ENCODE data around the gene KRTAP10-5.
"Not testable (repeated sequence)": the region's sequence is repeated elsewhere in the genome, so short reads cannot be mapped to it uniquely, and the experiment has no call there.

KRTAP10-5 gene

GRCh38 chr21:44580231-44580821, at the start of gene KRTAP10-5:
Gene KRTAP10-5, minus strand, starts transcription at chr21:44580604. Its CDS starts 26 bp downstream, at chr21:44580578.
- DNase-seq (ENCODE audit: low spot score), result not testable (repeated sequence)

- DNase-seq (ENCODE audit: low spot score), result no peak
Measured at GRCh38 chr21:44628707-44629391, 48.4 kb upstream of the KRTAP10-5 start.

- not testable (repeated sequence) for DNase-seq (ENCODE audit: low spot score)
Measured at GRCh38 chr21:44627831-44628233, 47.4 kb upstream of the KRTAP10-5 start.

GRCh38 chr21:44627181-44627822, 46.9 kb upstream of the KRTAP10-5 start:
- not testable (repeated sequence) for DNase-seq (ENCODE audit: low spot score)

GRCh38 chr21:44626673-44627143, 46.3 kb upstream of the KRTAP10-5 start, which contains the start of gene KRTAP10-9:
Gene KRTAP10-9, plus strand, starts transcription at chr21:44627093. Its CDS starts 79 bp downstream, at chr21:44627172.
- no peak for DNase-seq (ENCODE audit: low spot score)

- DNase-seq (ENCODE audit: low spot score), result no peak
Measured at GRCh38 chr21:44626262-44626661, 45.9 kb upstream of the KRTAP10-5 start.

- DNase-seq (ENCODE audit: low spot score), result no peak
Measured at GRCh38 chr21:44625756-44626155, 45.4 kb upstream of the KRTAP10-5 start.

GRCh38 chr21:44623575-44623974, 43.2 kb upstream of the KRTAP10-5 start:
- no peak for DNase-seq (ENCODE audit: low spot score)

- no peak for DNase-seq (ENCODE audit: low spot score)
Measured at GRCh38 chr21:44619886-44620285, 39.5 kb upstream of the KRTAP10-5 start.

GRCh38 chr21:44618909-44619308, 38.5 kb upstream of the KRTAP10-5 start:
- no peak for DNase-seq (ENCODE audit: low spot score)

GRCh38 chr21:44618504-44618903, 38.1 kb upstream of the KRTAP10-5 start:
- DNase-seq (ENCODE audit: low spot score), result peak; percentile 1

- no peak for DNase-seq (ENCODE audit: low spot score)
Measured at GRCh38 chr21:44617071-44617501, 36.7 kb upstream of the KRTAP10-5 start.

GRCh38 chr21:44616591-44616926, 36.2 kb upstream of the KRTAP10-5 start:
- no peak for DNase-seq (ENCODE audit: low spot score)

GRCh38 chr21:44615911-44616590, 35.6 kb upstream of the KRTAP10-5 start:
- DNase-seq (ENCODE audit: low spot score), result no peak

- no peak for DNase-seq (ENCODE audit: low spot score)
Measured at GRCh38 chr21:44615466-44615865, 35.1 kb upstream of the KRTAP10-5 start.

GRCh38 chr21:44614961-44615391, 34.6 kb upstream of the KRTAP10-5 start:
- no peak for DNase-seq (ENCODE audit: low spot score)

- DNase-seq (ENCODE audit: low spot score), result no peak
Measured at GRCh38 chr21:44614161-44614631, 33.8 kb upstream of the KRTAP10-5 start.

- no peak for DNase-seq (ENCODE audit: low spot score)
Measured at GRCh38 chr21:44613386-44614155, 33.2 kb upstream of the KRTAP10-5 start.

- no peak for DNase-seq (ENCODE audit: low spot score)
Measured at GRCh38 chr21:44612669-44613229, 32.3 kb upstream of the KRTAP10-5 start.

- no peak for DNase-seq (ENCODE audit: low spot score)
Measured at GRCh38 chr21:44612029-44612486, 31.7 kb upstream of the KRTAP10-5 start, which contains the start of gene KRTAP10-8. Gene KRTAP10-8, plus strand, starts transcription at chr21:44612079. Its CDS starts 22 bp downstream, at chr21:44612101.

- DNase-seq (ENCODE audit: low spot score), result no peak
Measured at GRCh38 chr21:44611551-44611950, 31.1 kb upstream of the KRTAP10-5 start.

All from pons (tissue), 1 donor.